K562 (cell line): ENCODE measurements around the gene ADCY4. TPM values are rescaled to one million over a fixed set of nuclear protein-coding genes. Genes with fewer than 3 reads are reported as not detected.
A peak's percentile ranks its signal among the peaks of the same experiment; 100 is the strongest.

Experiments
- BCL6 ChIP-seq: fragments of 250-450 bp; sonication (Bioruptor Pico); IDR thresholded peaks from 2 replicates; pipeline ENCODE4 v1.4.0; 2020
- FOXJ2 ChIP-seq: fragments of 200-800 bp; sonication (Bioruptor generic); IDR thresholded peaks from 2 replicates; pipeline ENCODE4 v1.6.1; 2016; ENCODE audit warnings: missing genetic modification characterization, missing compliant biosample characterization
- FOXJ3 ChIP-seq: sonication (generic); formaldehyde crosslinking; IDR thresholded peaks from 2 replicates; pipeline ENCODE4 v1.4.0; 2020; ENCODE audit warnings: mild to moderate bottlenecking, missing genetic modification reagents
- FOXP4 ChIP-seq: sonication (generic); formaldehyde crosslinking; IDR thresholded peaks from 2 replicates; pipeline ENCODE4 v1.8.0; 2022; ENCODE audit warnings: mild to moderate bottlenecking, missing genetic modification reagents, borderline replicate concordance
- GABPB1 ChIP-seq: sonication (generic); formaldehyde crosslinking; IDR thresholded peaks from 2 replicates; pipeline ENCODE4 v1.8.0; 2022; ENCODE audit warnings: mild to moderate bottlenecking, missing genetic modification reagents
- GATAD2A ChIP-seq: fragments of 450-650 bp; IDR thresholded peaks from 2 replicates; pipeline ENCODE4 v1.6.1; 2017
- GTF2B ChIP-seq: IDR thresholded peaks from 2 replicates; pipeline ENCODE4 v1.6.1; 2011; ENCODE audit not compliant: insufficient read length; ENCODE audit errors: extremely low read depth
- HMGN3 ChIP-seq: IDR thresholded peaks from 2 replicates; pipeline ENCODE4 v1.6.1; 2011; ENCODE audit warnings: borderline replicate concordance, low read depth, mild to moderate bottlenecking, mixed read lengths, low read length; ENCODE audit not compliant: insufficient read length; ENCODE audit errors: extremely low read depth
- L3MBTL2 ChIP-seq: fragments of 450-650 bp; IDR thresholded peaks from 2 replicates; pipeline ENCODE4 v1.6.1; 2016; ENCODE audit warnings: mild to moderate bottlenecking, moderate library complexity
- NFIX ChIP-seq: fragments of 250-450 bp; sonication (Bioruptor Pico); IDR thresholded peaks from 2 replicates; pipeline ENCODE4 v1.4.0; 2020; ENCODE audit warnings: low read depth, mild to moderate bottlenecking, moderate library complexity
- NFXL1 ChIP-seq: fragments of 450-650 bp; formaldehyde crosslinking; IDR thresholded peaks from 2 replicates; pipeline ENCODE4 v1.4.0; 2021; ENCODE audit warnings: mild to moderate bottlenecking
- PBX2 ChIP-seq, 2 experiments: IDR thresholded peaks in 1 of 2; conservative IDR thresholded peaks in 1 of 2; 2 replicates each; pipeline ENCODE4 v1.6.1; 2016; ENCODE audit warnings: low read depth in 2 of 2, mild to moderate bottlenecking in 1 of 2, missing compliant biosample characterization in 1 of 2, missing genetic modification characterization in 1 of 2, moderate library complexity in 1 of 2
- POLR2AphosphoS5 ChIP-seq: IDR thresholded peaks from 2 replicates; pipeline ENCODE4 v1.6.1; 2011; ENCODE audit warnings: mild to moderate bottlenecking, low read depth, low read length, moderate library complexity; ENCODE audit not compliant: control insufficient read depth, insufficient read depth
- PTTG1 ChIP-seq: fragments of 450-650 bp; IDR thresholded peaks from 2 replicates; pipeline ENCODE4 v1.6.1; 2016; ENCODE audit warnings: low read depth, mild to moderate bottlenecking, missing genetic modification characterization, missing compliant biosample characterization
- RFX7 ChIP-seq: fragments of 250-450 bp; sonication (Bioruptor Pico); IDR thresholded peaks from 2 replicates; pipeline ENCODE4 v1.5.1; 2021; ENCODE audit warnings: mild to moderate bottlenecking
- RUNX1 ChIP-seq: sonication (generic); IDR thresholded peaks from 2 replicates; pipeline ENCODE4 v1.6.1; 2016; ENCODE audit warnings: antibody characterized with exemption, low read depth
- SETDB1 ChIP-seq: IDR thresholded peaks from one replicate; pipeline ENCODE4 v1.6.1; 2012; ENCODE audit warnings: low read length, control low read depth, inconsistent platforms
- SRSF3 ChIP-seq: fragments of 200-400 bp; formaldehyde crosslinking; IDR thresholded peaks from 2 replicates; pipeline ENCODE4 v1.6.1; 2016; ENCODE audit warnings: mild to moderate bottlenecking, low read length, moderate library complexity; ENCODE audit not compliant: insufficient read depth
- VEZF1 ChIP-seq: fragments of 200-800 bp; sonication (Bioruptor generic); IDR thresholded peaks from 2 replicates; pipeline ENCODE4 v1.6.1; 2017; ENCODE audit warnings: missing genetic modification characterization, missing compliant biosample characterization
- ZBTB8A ChIP-seq: fragments of 450-650 bp; IDR thresholded peaks from 2 replicates; pipeline ENCODE4 v1.6.1; 2018; ENCODE audit warnings: mild to moderate bottlenecking, moderate library complexity; ENCODE audit not compliant: partially characterized antibody
- ZNF507 ChIP-seq: conservative IDR thresholded peaks from 2 replicates; pipeline ENCODE4 v1.6.1; 2017; ENCODE audit warnings: missing genetic modification characterization, missing compliant biosample characterization
- polyA plus RNA-seq, 8 experiments: library from polyadenylated mRNA; depleted of rRNA in 4 of 8; stranded (reverse) in 5 of 8; unstranded in 3 of 8; fragments of >200 nt; fragmentation: Nextera tagmentation in 2 of 8; fragmentation: Illumina TruSeq in 1 of 8; extraction: Ambion mirVana in 2 of 8; extraction: Trizol in 1 of 8; gene quantifications; 2 replicates each; pipeline versions ENCODE4 v1.2.1 to v1.2.3, GENCODE V29; 2011 to 2014; ENCODE audit warnings: inconsistent platforms in 1 of 8, missing spikeins in 1 of 8
- total RNA-seq, 7 experiments: library from RNA; depleted of rRNA in 6 of 7; stranded (reverse); fragments of >200 nt in 6 of 7; fragmentation: Illumina TruSeq in 2 of 7; extraction: Trizol in 2 of 7; gene quantifications; 2 replicates each; pipeline versions ENCODE4 v1.2.1 to v1.2.3, GENCODE V29; 2011 to 2021; ENCODE audit warnings: low replicate concordance in 1 of 7

ADCY4 gene
- total and polyA plus RNA-seq, 9 of the 15 experiments (the other 6 are each of a cell fraction or from before 2014, with no cell fraction given): 0.04 to 0.31 (median 0.15) TPM; not detected in 2

GRCh38 chr14:24299255-24300191 lies 35.3 kb downstream of the ADCY4 start, which contains the start of the genes DHRS1 and NOP9 (continued):
- no peak for TF ChIP-seq NFXL1
- TF ChIP-seq RUNX1: no peak
- no peak for TF ChIP-seq FOXJ2 (tag)
- no peak for TF ChIP-seq RFX7 (CRISPR knock-in tag)
- no peak for TF ChIP-seq ZNF507
- no peak for TF ChIP-seq NFIX (CRISPR knock-in tag)
- TF ChIP-seq SETDB1: no peak
- TF ChIP-seq HMGN3: no peak
- TF ChIP-seq ZBTB8A: no peak
- 0 out of 2 replicates have a peak, but pooled peaks have one; percentile 23 for TF ChIP-seq L3MBTL2
- TF ChIP-seq PTTG1: no peak
- peak; percentile 55; the same call in 1 of the 2 replicates for TF ChIP-seq POLR2AphosphoS5
- TF ChIP-seq FOXJ3 (CRISPR knock-in tag): no peak
- TF ChIP-seq BCL6 (CRISPR knock-in tag): no peak
- TF ChIP-seq GATAD2A: no peak
- no peak for TF ChIP-seq GTF2B
- TF ChIP-seq VEZF1 (CRISPR knock-in tag): peak; percentile 67
- no peak for TF ChIP-seq PBX2 (CRISPR knock-in tag; IDR thresholded peaks at IDR 0.05; ENCODE audit: low read depth)
- TF ChIP-seq PBX2 (tag; conservative IDR thresholded peaks at IDR 0.05; ENCODE audit: low read depth): no peak
- TF ChIP-seq FOXP4 (CRISPR knock-in tag): no peak
- TF ChIP-seq GABPB1 (CRISPR knock-in tag): peak; percentile 43; the same call in 1 of the 2 replicates
- TF ChIP-seq SRSF3: no peak
